Thoracic aorta (tissue), 2 donors: Measurements from ENCODE around the gene SH3GL3. TPM values are rescaled to one million over a fixed set of nuclear protein-coding genes. Genes with fewer than 3 reads are reported as not detected.

Source experiments
- ATAC-seq: fragments of 150-250 bp; one replicate; pipeline ENCODE4 v1.8.0; 2017; ENCODE audit warnings: low read depth; ENCODE audit not compliant: insufficient number of reproducible peaks, low FRiP score
- DNase-seq: peaks from one replicate; pipeline ENCODE4 v3.0.0-alpha.2; 2020; ENCODE audit warnings: low spot score
- H3K27ac ChIP-seq, 2 donors: fragments of 200-600 bp; sonication (generic); 1 replicate in 1 of 2; 2 replicates in 1 of 2; pipeline ENCODE4 v1.5.1; 2016; ENCODE audit warnings: mild to moderate bottlenecking in 2 of 2, moderate library complexity in 2 of 2
- H3K27me3 ChIP-seq: fragments of 200-600 bp; sonication (generic); replicated peaks from 2 replicates; pipeline ENCODE4 v1.6.0; 2016; ENCODE audit warnings: mild to moderate bottlenecking; ENCODE audit not compliant: insufficient read depth
- H3K36me3 ChIP-seq: fragments of 200-600 bp; sonication (generic); one replicate; pipeline ENCODE4 v1.5.1; 2016
- H3K4me1 ChIP-seq, 2 donors: fragments of 200-600 bp; sonication (generic); 1 replicate in 1 of 2; 2 replicates in 1 of 2; pipeline versions ENCODE4 v1.5.1 to v1.6.0; 2016; ENCODE audit warnings: low read depth in 2 of 2, mild to moderate bottlenecking in 1 of 2; ENCODE audit not compliant: control insufficient read depth in 1 of 2
- H3K4me3 ChIP-seq: fragments of 200-600 bp; sonication (generic); 2 replicates; pipeline ENCODE4 v1.5.1; 2016; ENCODE audit warnings: mild to moderate bottlenecking
- H3K9me3 ChIP-seq: fragments of 200-600 bp; sonication (generic); 2 replicates; pipeline ENCODE4 v1.5.1; 2016
- CTCF ChIP-seq: fragments of 200-600 bp; sonication (generic); IDR thresholded peaks from one replicate; pipeline ENCODE4 v1.5.1; 2019; ENCODE audit warnings: antibody characterized with exemption
- total RNA-seq, 2 donors: library from RNA; depleted of rRNA; stranded (reverse); fragments of >200 nt; gene quantifications; one replicate each; pipeline versions ENCODE4 v1.1.0 to v1.2.3, GENCODE V29; 2016

Gene SH3GL3
- total RNA-seq, 2 donors from 2014 or later = 4.9 TPM; not detected in 1

DNA sequence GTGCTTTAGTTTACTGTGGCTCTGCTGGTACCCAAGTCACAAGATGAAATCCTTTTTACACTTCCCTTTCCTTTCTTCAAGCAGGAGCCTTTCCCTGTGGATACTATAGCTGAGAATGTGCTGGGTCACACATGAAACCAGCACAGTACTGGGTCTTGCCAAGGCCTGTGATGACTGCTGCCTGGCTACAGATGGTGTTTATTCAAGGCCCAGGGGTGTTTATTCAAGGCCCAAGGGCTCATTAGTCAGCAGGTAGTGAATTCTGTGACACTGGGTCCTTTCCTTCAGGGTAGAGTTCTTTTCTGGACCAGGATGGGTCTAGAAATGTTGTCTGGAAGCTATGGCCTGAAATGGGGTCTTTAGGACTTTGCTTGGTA lies 99.4 kb downstream of the SH3GL3 start:
- Histone ChIP-seq H3K36me3 (no peaks in the 10 kb centered on the region), H3K9me3 (no peaks in the 10 kb centered on the region), H3K27ac (no peak overlapping the region), H3K27me3 (no peaks in the 10 kb centered on the region), H3K4me3 (no peak overlapping the region), H3K4me1 (peaks cover 0 to 10% of the 10 kb centered on the region in 2 donors)
- no peak for TF ChIP-seq CTCF
- DNase-seq (no peak), ATAC-seq (no peak)

GRCh38 chr15:83547168-83547567 lies 100.0 kb downstream of the SH3GL3 start:
- no peak overlapping the region for H3K27ac ChIP-seq
- no peak overlapping the region for H3K4me3 ChIP-seq
- H3K36me3 ChIP-seq = no peaks in the 10 kb centered on the region
- ATAC-seq (no peak), DNase-seq (no peak)
- H3K27me3 ChIP-seq = no peaks in the 10 kb centered on the region
- no peaks in the 10 kb centered on the region for H3K9me3 ChIP-seq
- H3K4me1 ChIP-seq = peaks cover 0 to 10% of the 10 kb centered on the region in 2 donors
- TF ChIP-seq CTCF = no peak

DNA sequence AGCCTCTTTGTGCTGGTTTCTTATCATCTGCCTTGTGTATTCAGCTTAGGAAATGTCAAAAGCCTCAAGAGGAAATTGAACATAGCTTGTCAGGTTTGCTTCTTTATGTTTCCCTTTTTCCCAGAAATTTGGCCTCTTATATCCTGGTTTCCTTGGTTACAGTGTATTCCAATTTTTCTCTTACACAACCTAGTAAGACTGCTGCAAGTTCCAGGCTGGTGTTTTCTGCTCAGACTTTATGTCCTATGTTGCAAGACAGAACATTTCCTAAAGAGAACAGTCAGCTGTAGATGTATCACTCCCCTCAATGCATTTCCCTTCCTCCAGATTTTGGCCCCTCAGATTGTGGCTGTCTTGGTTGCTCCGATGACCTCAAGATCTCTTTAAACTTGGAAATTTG lies 102.5 kb downstream of the SH3GL3 start:
- Histone ChIP-seq H3K4me1 (peaks cover 0 to 10% of the 10 kb centered on the region in 2 donors), H3K9me3 (no peaks in the 10 kb centered on the region), H3K27ac (no peak overlapping the region), H3K27me3 (no peaks in the 10 kb centered on the region), H3K36me3 (no peaks in the 10 kb centered on the region), H3K4me3 (no peak overlapping the region)
- DNase-seq (no peak), ATAC-seq (no peak)
- TF ChIP-seq CTCF = no peak

- Histone ChIP-seq H3K36me3 (no peaks in the 10 kb centered on the region), H3K27me3 (no peaks in the 10 kb centered on the region), H3K9me3 (no peaks in the 10 kb centered on the region), H3K27ac (no peak overlapping the region), H3K4me1 (no peaks in the 10 kb centered on the region), H3K4me3 (no peak overlapping the region)
- no peak for TF ChIP-seq CTCF
- ATAC-seq (no peak), DNase-seq (no peak)
Measured at GRCh38 chr15:83554558-83554957, 107.4 kb downstream of the SH3GL3 start.

DNA sequence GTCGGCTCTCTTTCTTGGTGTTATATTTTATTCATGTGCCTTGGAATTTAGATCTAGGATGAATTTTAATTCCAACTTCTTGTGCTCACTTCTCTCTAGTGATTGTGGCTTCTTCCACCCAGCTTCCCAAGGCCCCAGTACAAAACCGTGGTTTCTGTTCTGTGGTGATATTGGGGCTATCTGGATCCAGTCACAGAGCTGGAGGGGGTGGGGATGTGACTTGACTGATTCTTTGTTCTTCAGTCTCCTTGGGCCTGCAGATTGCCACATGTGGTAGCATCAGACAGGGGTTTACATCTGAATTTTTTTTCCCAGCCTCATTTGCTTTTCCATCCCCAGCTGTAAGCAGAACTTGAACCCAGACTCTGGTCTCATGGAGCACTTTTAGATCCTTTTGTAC lies 108.2 kb downstream of the SH3GL3 start:
- H3K27me3 ChIP-seq = no peaks in the 10 kb centered on the region
- ATAC-seq = no peak
- no peak overlapping the region for H3K27ac ChIP-seq
- no peaks in the 10 kb centered on the region for H3K36me3 ChIP-seq
- TF ChIP-seq CTCF = no peak
- no peak for DNase-seq
- H3K4me1 ChIP-seq = no peaks in the 10 kb centered on the region
- no peak overlapping the region for H3K4me3 ChIP-seq
- H3K9me3 ChIP-seq = no peaks in the 10 kb centered on the region
